ENCODE results near the gene ALDH16A1. TPM values are rescaled to one million over a fixed set of nuclear protein-coding genes. Genes with fewer than 3 reads are reported as not detected.

The ALDH16A1 gene
- total RNA-seq, 2 experiments from 2014 or later = 36.6 to 37.5 TPM

- H3K4me1 Mint-ChIP-seq (ENCODE audit: low read depth) = peaks cover 38% of the 10 kb centered on the region
- H3K4me3 Mint-ChIP-seq = no peak overlapping the region
- H3K9me3 Mint-ChIP-seq (ENCODE audit: insufficient read depth) = no peaks in the 10 kb centered on the region
- no peaks in the 10 kb centered on the region for H3K27me3 Mint-ChIP-seq (ENCODE audit: low read depth)
- no peak for DNase-seq
- no peak for ATAC-seq
- ChIA-PET CTCF (interaction anchor here (1.5 kb wide), 1 partner anchor 89 kb away, joined by 3 read pairs; no protein-coding TSS in a partner anchor), POLR2A (no interaction called here)
- H3K27ac Mint-ChIP-seq = no peak overlapping the region
- H3K36me3 Mint-ChIP-seq (ENCODE audit: low read depth) = peaks cover 69% of the 10 kb centered on the region
Measured at GRCh38 chr19:49479975-49480628, 27.1 kb downstream of the ALDH16A1 start.

- ChIA-PET POLR2A (no interaction called here), CTCF (interaction anchor here (1.3 kb wide), 1 partner anchor 90 kb away, joined by 3 read pairs; no protein-coding TSS in a partner anchor)
- no peak for DNase-seq
- H3K36me3 Mint-ChIP-seq (ENCODE audit: low read depth) = peaks cover 68% of the 10 kb centered on the region
- ATAC-seq = no peak
- H3K4me3 Mint-ChIP-seq = no peak overlapping the region
- H3K4me1 Mint-ChIP-seq (ENCODE audit: low read depth) = peaks cover 42% of the 10 kb centered on the region
- H3K27ac Mint-ChIP-seq = peak overlapping the region; percentile 68
- no peaks in the 10 kb centered on the region for H3K27me3 Mint-ChIP-seq (ENCODE audit: low read depth)
- no peaks in the 10 kb centered on the region for H3K9me3 Mint-ChIP-seq (ENCODE audit: insufficient read depth)
Measured at GRCh38 chr19:49481020-49481683, 28.1 kb downstream of the ALDH16A1 start.

GRCh38 chr19:49486232-49486631, 33.2 kb downstream of the ALDH16A1 start:
- Mint-ChIP-seq H3K4me1 (ENCODE audit: low read depth) (peaks cover 47% of the 10 kb centered on the region), H3K27ac (peak overlapping the region; percentile 96), H3K36me3 (ENCODE audit: low read depth) (peaks cover 88% of the 10 kb centered on the region), H3K9me3 (ENCODE audit: insufficient read depth) (no peaks in the 10 kb centered on the region), H3K27me3 (ENCODE audit: low read depth) (no peaks in the 10 kb centered on the region), H3K4me3 (peak overlapping the region; percentile 29)
- ChIA-PET CTCF (interaction anchor here (1.3 to 2.3 kb wide), 2 partner anchors 10 to 94 kb away, joined by 3 to 13 read pairs; no protein-coding TSS in a partner anchor), POLR2A (interaction anchor here (2.1 kb wide), 1 partner anchor 10 kb away, joined by 7 read pairs; no protein-coding TSS in a partner anchor)
- ATAC-seq (no peak), DNase-seq (no peak)

GRCh38 chr19:49486710-49487276, 33.8 kb downstream of the ALDH16A1 start:
- H3K36me3 Mint-ChIP-seq (ENCODE audit: low read depth) = peaks cover 90% of the 10 kb centered on the region
- H3K4me3 Mint-ChIP-seq = peak overlapping the region; percentile 98
- no peak for ATAC-seq
- ChIA-PET CTCF (interaction anchor here (1.1 to 2.3 kb wide), 4 partner anchors 11 to 95 kb away, joined by 3 to 13 read pairs (median 6); partner anchors contain the start of gene FLT3LG), POLR2A (interaction anchor here (1.0 to 2.1 kb wide), 5 partner anchors 8 to 154 kb away, joined by 3 to 7 read pairs (median 3); partner anchors contain the start of gene ALDH16A1)
- peaks cover 49% of the 10 kb centered on the region for H3K4me1 Mint-ChIP-seq (ENCODE audit: low read depth)
- H3K27ac Mint-ChIP-seq = peak overlapping the region; percentile 96
- no peaks in the 10 kb centered on the region for H3K9me3 Mint-ChIP-seq (ENCODE audit: insufficient read depth)
- H3K27me3 Mint-ChIP-seq (ENCODE audit: low read depth) = no peaks in the 10 kb centered on the region
- no peak for DNase-seq

- H3K27me3 Mint-ChIP-seq (ENCODE audit: low read depth) = no peaks in the 10 kb centered on the region
- H3K27ac Mint-ChIP-seq = peak within 1 kb of the TSS; percentile 96
- no peaks in the 10 kb centered on the region for H3K9me3 Mint-ChIP-seq (ENCODE audit: insufficient read depth)
- DNase-seq (peak; percentile 100), ATAC-seq (peak; percentile 89)
- ChIA-PET CTCF (interaction anchor here (1.1 to 2.2 kb wide), 8 partner anchors 9 to 81 kb away, joined by 3 to 12 read pairs (median 4); partner anchors contain the start of gene FLT3LG), POLR2A (interaction anchor here (0.7 to 2.2 kb wide), 11 partner anchors 9 to 153 kb away, joined by 3 to 7 read pairs (median 4); partner anchors contain the start of genes ALDH16A1 and PIH1D1)
- peaks cover 53% of the 10 kb centered on the region for H3K4me1 Mint-ChIP-seq (ENCODE audit: low read depth)
- H3K36me3 Mint-ChIP-seq (ENCODE audit: low read depth) = peaks cover 90% of the 10 kb centered on the region
- H3K4me3 Mint-ChIP-seq = peak within 1 kb of the TSS; percentile 98
Measured at GRCh38 chr19:49487277-49488045, 34.4 kb downstream of the ALDH16A1 start, which contains the start of gene RPL13A. TSS of gene RPL13A (plus strand) at chr19:49487608. CDS start at chr19:49487630, 22 bp downstream.

- ChIA-PET POLR2A (interaction anchor here (0.7 to 2.2 kb wide), 12 partner anchors 10 to 362 kb away, joined by 3 to 7 read pairs (median 4); partner anchors contain the start of genes ALDH16A1 and PIH1D1), CTCF (interaction anchor here (0.8 to 2.2 kb wide), 10 partner anchors 9 to 80 kb away, joined by 3 to 12 read pairs (median 3); partner anchors contain the start of gene FLT3LG)
- DNase-seq (no peak), ATAC-seq (no peak)
- Mint-ChIP-seq H3K4me3 (peak overlapping the region; percentile 98), H3K36me3 (ENCODE audit: low read depth) (peaks cover 94% of the 10 kb centered on the region), H3K9me3 (ENCODE audit: insufficient read depth) (no peaks in the 10 kb centered on the region), H3K27me3 (ENCODE audit: low read depth) (no peaks in the 10 kb centered on the region), H3K27ac (peak overlapping the region; percentile 96), H3K4me1 (ENCODE audit: low read depth) (peaks cover 60% of the 10 kb centered on the region)
Measured at GRCh38 chr19:49488046-49488862, 35.2 kb downstream of the ALDH16A1 start.

- no peak for ATAC-seq
- CTCF ChIA-PET = interaction anchor here (0.7 to 2.2 kb wide), 9 partner anchors 9 to 98 kb away, joined by 3 to 12 read pairs (median 3); partner anchors contain the start of gene FLT3LG
- Mint-ChIP-seq H3K4me1 (ENCODE audit: low read depth) (peaks cover 60% of the 10 kb centered on the region), H3K4me3 (peak overlapping the region; percentile 98), H3K27me3 (ENCODE audit: low read depth) (no peaks in the 10 kb centered on the region), H3K36me3 (ENCODE audit: low read depth) (peaks cover 90% of the 10 kb centered on the region), H3K27ac (peak overlapping the region; percentile 96), H3K9me3 (ENCODE audit: insufficient read depth) (no peaks in the 10 kb centered on the region)
- POLR2A ChIA-PET = interaction anchor here (0.6 to 2.2 kb wide), 7 partner anchors 13 to 362 kb away, joined by 3 to 7 read pairs (median 4); partner anchors contain the start of genes FLT3LG and PIH1D1
- DNase-seq = no peak
Measured at GRCh38 chr19:49488863-49489537, 36.0 kb downstream of the ALDH16A1 start.

- Mint-ChIP-seq H3K27ac (peak overlapping the region; percentile 96), H3K4me1 (ENCODE audit: low read depth) (peaks cover 59% of the 10 kb centered on the region), H3K36me3 (ENCODE audit: low read depth) (peaks cover 85% of the 10 kb centered on the region), H3K9me3 (ENCODE audit: insufficient read depth) (no peaks in the 10 kb centered on the region), H3K27me3 (ENCODE audit: low read depth) (no peaks in the 10 kb centered on the region), H3K4me3 (peak overlapping the region; percentile 98)
- CTCF ChIA-PET = interaction anchor here (0.9 to 2.2 kb wide), 3 partner anchors 57 to 98 kb away, joined by 3 to 12 read pairs (median 3); no protein-coding TSS in a partner anchor
- DNase-seq = peak; percentile 46
- no peak for ATAC-seq
- POLR2A ChIA-PET = interaction anchor here (0.8 to 2.2 kb wide), 3 partner anchors 13 to 91 kb away, joined by 3 to 7 read pairs (median 4); partner anchors contain the start of gene FLT3LG
Measured at GRCh38 chr19:49489601-49490167, 36.7 kb downstream of the ALDH16A1 start.

GRCh38 chr19:49490287-49491029, 37.4 kb downstream of the ALDH16A1 start:
- H3K27me3 Mint-ChIP-seq (ENCODE audit: low read depth) = no peaks in the 10 kb centered on the region
- H3K4me3 Mint-ChIP-seq = peak overlapping the region; percentile 98
- H3K4me1 Mint-ChIP-seq (ENCODE audit: low read depth) = peaks cover 64% of the 10 kb centered on the region
- peak overlapping the region; percentile 96 for H3K27ac Mint-ChIP-seq
- DNase-seq (no peak), ATAC-seq (no peak)
- ChIA-PET POLR2A (interaction anchor here (0.8 kb wide), 1 partner anchor 14 kb away, joined by 3 read pairs; no protein-coding TSS in a partner anchor), CTCF (no interaction called here)
- H3K9me3 Mint-ChIP-seq (ENCODE audit: insufficient read depth) = no peaks in the 10 kb centered on the region
- peaks cover 79% of the 10 kb centered on the region for H3K36me3 Mint-ChIP-seq (ENCODE audit: low read depth)

Data from activated CD8-positive, alpha-beta T cell treated with anti-CD3 and anti-CD28 coated beads, Interleukin-2, amount 10 ng/mL, durations not matched to agents 7 days and 5 days (primary cell).